IgD-negative memory B cell (primary cell): ENCODE data around the gene NKIRAS2. TPM values are rescaled to one million over a fixed set of nuclear protein-coding genes. Genes with fewer than 3 reads are reported as not detected.
"Not testable (repeated sequence)": the region's sequence is repeated elsewhere in the genome, so short reads cannot be mapped to it uniquely, and the experiment has no call there.

Experiments
- H3K27ac Mint-ChIP-seq, 3 donors: one replicate each; pipeline ENCODE4 v1.8.0; 2020 to 2022; ENCODE audit warnings: mild to moderate bottlenecking in 3 of 3, mixed read lengths in 3 of 3, moderate library complexity in 1 of 3
- H3K27me3 Mint-ChIP-seq: one replicate; pipeline ENCODE4 v1.8.0; 2021; ENCODE audit warnings: mixed read lengths
- H3K36me3 Mint-ChIP-seq: one replicate; pipeline ENCODE4 v1.8.0; 2020; ENCODE audit warnings: mild to moderate bottlenecking, mixed read lengths
- H3K4me1 Mint-ChIP-seq, 3 donors: one replicate each; pipeline ENCODE4 v1.8.0; 2020 to 2022; ENCODE audit warnings: mixed read lengths in 3 of 3, mild to moderate bottlenecking in 1 of 3
- H3K4me3 Mint-ChIP-seq, 4 donors: one replicate each; pipeline ENCODE4 v1.8.0; 2020 to 2022; ENCODE audit warnings: mild to moderate bottlenecking in 4 of 4, mixed read lengths in 4 of 4, moderate library complexity in 3 of 4
- H3K9me3 Mint-ChIP-seq, 3 donors: one replicate each; pipeline ENCODE4 v1.8.0; 2020 to 2021; ENCODE audit warnings: mixed read lengths in 3 of 3, mild to moderate bottlenecking in 1 of 3
- polyA plus RNA-seq: library from polyadenylated mRNA; unstranded; fragments of 300-500 nt; fragmentation: Illumina TruSeq; gene quantifications from one replicate; pipeline ENCODE4 v1.2.3, GENCODE V29; 2021

Gene NKIRAS2
- polyA plus RNA-seq, 1 donor from 2014 or later = 30.7 TPM

DNA sequence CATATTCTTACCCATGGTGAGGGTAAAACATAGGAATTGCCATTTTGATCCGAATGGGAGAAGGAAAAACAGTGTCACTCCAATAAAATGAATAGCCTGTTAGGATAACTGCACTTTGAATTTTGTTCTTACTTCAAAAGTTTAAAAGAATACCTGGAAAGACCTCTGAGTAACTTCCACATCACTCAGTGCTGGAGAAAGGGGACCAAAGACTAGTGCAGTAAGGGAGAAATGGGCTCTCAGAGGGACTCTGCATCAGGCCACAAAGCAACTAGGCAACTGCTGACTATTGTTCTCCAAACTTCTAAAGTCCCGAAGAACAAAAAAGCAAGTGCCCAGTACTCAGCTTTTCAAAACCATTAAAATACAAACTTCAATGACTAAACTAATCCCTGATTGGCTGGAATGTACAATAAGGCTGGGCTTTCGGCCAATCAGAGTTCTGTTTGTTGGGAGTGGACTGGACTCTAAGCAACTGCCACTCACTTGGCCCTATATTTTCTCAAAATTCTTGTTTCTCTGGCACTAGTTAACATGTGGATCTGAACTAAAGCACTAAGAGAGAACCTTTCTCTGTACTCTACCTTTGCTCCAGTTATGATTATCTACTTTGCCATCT is 8.9 kb upstream of the NKIRAS2 start:
- Mint-ChIP-seq H3K4me3 (peak overlapping the region in 1 of 4 donors; percentile 80), H3K4me1 (peaks cover 30 to 44% (median 43%) of the 10 kb centered on the region in 3 donors), H3K27ac (peak overlapping the region in 1 of 3 donors; percentile 65), H3K36me3 (peaks cover 4% of the 10 kb centered on the region), H3K27me3 (no peaks in the 10 kb centered on the region), H3K9me3 (no peaks in the 10 kb centered on the region)

DNA sequence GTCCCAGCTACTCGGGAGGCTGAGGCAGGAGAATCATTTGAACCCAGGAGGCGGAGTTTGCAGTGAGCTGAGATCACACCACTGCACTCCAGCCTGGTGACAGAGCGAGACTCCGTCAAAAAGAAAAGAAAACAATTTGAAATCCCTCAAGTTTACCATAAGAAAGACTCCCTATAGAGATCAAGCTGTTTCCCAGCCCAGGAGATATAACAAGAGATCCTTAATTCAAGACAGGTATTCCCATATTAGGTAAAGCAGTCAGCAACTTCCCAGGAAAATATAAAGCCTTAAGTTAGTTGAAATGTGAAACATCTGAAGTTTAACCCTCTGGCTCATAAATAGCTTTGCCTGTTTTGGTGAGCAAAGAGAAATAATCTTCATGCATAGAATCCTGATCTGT is 7.5 kb upstream of the NKIRAS2 start:
- peak overlapping the region in 1 of 4 donors; percentile 80 for H3K4me3 Mint-ChIP-seq
- not testable (repeated sequence) for H3K27me3 Mint-ChIP-seq, H3K9me3 Mint-ChIP-seq, H3K36me3 Mint-ChIP-seq, H3K27ac Mint-ChIP-seq
- H3K4me1 Mint-ChIP-seq = peaks cover 35 to 47% (median 47%) of the 10 kb centered on the region in 3 donors

DNA sequence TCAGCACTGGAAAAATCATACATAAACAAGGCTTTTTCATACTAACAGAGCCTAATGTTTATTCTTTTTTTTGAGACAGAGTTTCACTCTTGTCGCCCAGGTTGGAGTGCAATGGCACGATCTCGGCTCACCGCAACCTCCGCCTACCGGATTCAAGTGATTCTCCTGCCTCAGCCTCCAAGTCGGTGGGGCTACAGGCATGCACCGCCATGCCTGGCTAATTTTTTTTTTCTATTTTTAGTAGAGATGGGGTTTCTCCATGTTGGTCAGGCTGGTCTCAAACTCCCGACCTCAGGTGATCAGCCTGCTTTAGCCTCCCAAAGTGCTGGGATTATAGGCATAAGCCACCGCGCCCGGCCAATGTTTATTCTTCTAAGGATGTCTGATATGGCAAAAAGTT is 6.2 kb upstream of the NKIRAS2 start:
- not testable (repeated sequence) for H3K9me3 Mint-ChIP-seq, H3K36me3 Mint-ChIP-seq, H3K27me3 Mint-ChIP-seq
- H3K27ac Mint-ChIP-seq = peak overlapping the region in 2 of 3 donors; percentile 3 to 53
- peak overlapping the region in 2 of 4 donors; percentile 34 to 54 for H3K4me3 Mint-ChIP-seq
- H3K4me1 Mint-ChIP-seq = peaks cover 43 to 57% (median 52%) of the 10 kb centered on the region in 3 donors

GRCh38 chr17:42016411-42016831 is 3.5 kb upstream of the NKIRAS2 start:
- Mint-ChIP-seq H3K36me3 (peaks cover 6% of the 10 kb centered on the region), H3K9me3 (no peaks in the 10 kb centered on the region), H3K27me3 (no peaks in the 10 kb centered on the region), H3K4me3 (peak overlapping the region; percentile 95 to 99 (median 99)), H3K27ac (peak overlapping the region; percentile 93 to 99 (median 99)), H3K4me1 (peaks cover 46 to 56% (median 52%) of the 10 kb centered on the region in 3 donors)

DNA sequence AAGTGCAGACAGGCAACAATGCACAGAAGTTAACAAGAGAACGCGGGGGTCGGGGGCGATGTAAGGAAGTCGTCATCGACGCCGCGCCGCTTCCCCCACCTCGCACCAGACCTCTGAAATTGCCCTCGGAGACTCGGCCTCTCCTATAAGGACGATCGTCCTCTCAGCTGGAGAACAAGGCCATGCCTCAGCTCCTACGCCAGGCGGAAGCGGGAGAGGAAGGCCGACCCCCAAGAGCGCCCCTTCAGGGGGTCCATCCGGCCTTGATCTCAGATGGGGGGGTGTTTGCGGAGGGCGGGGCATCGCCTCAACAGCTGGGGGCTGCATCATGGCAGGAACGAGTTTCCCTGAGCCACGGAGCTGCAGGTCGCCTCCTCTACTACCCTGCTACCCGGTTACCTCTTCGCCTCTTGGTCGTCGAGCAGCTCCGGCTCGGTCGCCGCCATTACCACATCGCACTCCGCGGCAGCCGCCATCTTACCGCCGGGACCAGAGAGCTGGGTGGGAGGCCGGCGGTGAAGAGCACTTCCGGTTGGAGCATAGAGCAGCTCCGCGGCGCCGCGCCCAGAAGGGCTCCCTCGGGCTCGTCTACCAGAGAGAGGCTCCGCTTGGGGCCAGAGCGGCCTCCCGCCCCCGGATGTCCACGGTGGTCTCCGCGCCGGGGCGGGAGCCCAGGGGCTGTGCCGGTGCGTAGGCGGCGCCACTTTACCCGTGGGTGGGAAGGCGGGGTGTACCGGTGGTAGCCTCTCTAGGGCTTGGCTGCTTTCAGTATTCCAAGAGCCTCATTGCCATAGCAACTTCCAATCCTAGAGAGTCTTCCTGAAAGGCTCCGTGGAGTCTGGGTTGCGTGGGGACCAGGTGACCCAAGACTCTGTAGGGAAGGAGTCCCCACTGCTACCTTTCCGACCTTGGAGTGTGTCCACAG is 2.7 kb upstream of the NKIRAS2 start, which contains the start of gene DNAJC7:
TSS of gene DNAJC7 (minus strand) at position 499 of the 925 bp plus-strand sequence. CDS start at position 476, 23 bp downstream.
- peak within 1 kb of the TSS; percentile 93 to 99 (median 99) for H3K27ac Mint-ChIP-seq
- peaks cover 2% of the 10 kb centered on the region for H3K36me3 Mint-ChIP-seq
- no peaks in the 10 kb centered on the region for H3K9me3 Mint-ChIP-seq
- H3K4me3 Mint-ChIP-seq = peak within 1 kb of the TSS; percentile 95 to 99 (median 99)
- H3K4me1 Mint-ChIP-seq = peaks cover 39 to 52% (median 50%) of the 10 kb centered on the region in 3 donors
- no peaks in the 10 kb centered on the region for H3K27me3 Mint-ChIP-seq

- peak overlapping the region; percentile 93 to 99 (median 99) for H3K27ac Mint-ChIP-seq
- H3K4me3 Mint-ChIP-seq = peak overlapping the region; percentile 95 to 99 (median 99)
- peaks cover 3% of the 10 kb centered on the region for H3K36me3 Mint-ChIP-seq
- no peaks in the 10 kb centered on the region for H3K9me3 Mint-ChIP-seq
- H3K27me3 Mint-ChIP-seq = no peaks in the 10 kb centered on the region
- H3K4me1 Mint-ChIP-seq = peaks cover 39 to 49% (median 47%) of the 10 kb centered on the region in 3 donors
Observed at GRCh38 chr17:42017866-42018200, 2.1 kb upstream of the NKIRAS2 start.

DNA sequence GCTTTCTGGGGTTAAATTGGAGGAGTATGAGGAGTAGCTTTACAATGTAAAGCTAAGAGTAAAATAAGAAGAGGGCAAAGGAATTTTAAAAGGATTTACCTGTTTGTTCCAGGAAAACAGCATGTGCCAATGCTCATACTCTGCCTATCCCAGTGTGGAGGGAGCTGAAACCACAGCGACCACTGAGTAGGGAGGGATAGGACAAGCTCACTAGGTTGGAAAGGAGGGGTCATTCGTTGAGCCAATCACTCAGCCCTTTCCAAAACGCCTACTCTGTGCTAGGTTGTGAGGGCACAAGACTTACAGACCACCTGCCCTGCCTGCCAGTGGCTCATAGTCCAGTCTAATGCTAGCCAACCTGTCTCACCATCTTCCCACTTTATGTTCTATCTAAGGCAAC is 1.6 kb upstream of the NKIRAS2 start:
- peaks cover 3% of the 10 kb centered on the region for H3K36me3 Mint-ChIP-seq
- H3K27me3 Mint-ChIP-seq = no peaks in the 10 kb centered on the region
- peak overlapping the region in 2 of 3 donors; percentile 93 to 99 for H3K27ac Mint-ChIP-seq
- peaks cover 39 to 46% (median 44%) of the 10 kb centered on the region in 3 donors for H3K4me1 Mint-ChIP-seq
- no peaks in the 10 kb centered on the region for H3K9me3 Mint-ChIP-seq
- peak overlapping the region; percentile 95 to 99 (median 99) for H3K4me3 Mint-ChIP-seq

- peak overlapping the region in 2 of 3 donors; percentile 93 to 99 for H3K27ac Mint-ChIP-seq
- no peaks in the 10 kb centered on the region for H3K27me3 Mint-ChIP-seq
- peaks cover 3% of the 10 kb centered on the region for H3K36me3 Mint-ChIP-seq
- H3K4me1 Mint-ChIP-seq = peaks cover 39 to 43% (median 40%) of the 10 kb centered on the region in 3 donors
- no peaks in the 10 kb centered on the region for H3K9me3 Mint-ChIP-seq
- peak overlapping the region; percentile 6 to 99 (median 90) for H3K4me3 Mint-ChIP-seq
Observed at GRCh38 chr17:42018988-42019387, 902 bp upstream of the NKIRAS2 start.

GRCh38 chr17:42020845-42021244 is 955 bp downstream of the NKIRAS2 start:
- Mint-ChIP-seq H3K27ac (peak overlapping the region in 1 of 3 donors; percentile 86), H3K4me1 (peaks cover 36 to 43% (median 42%) of the 10 kb centered on the region in 3 donors), H3K4me3 (peak overlapping the region; percentile 73 to 95 (median 82))
- H3K27me3 Mint-ChIP-seq, H3K9me3 Mint-ChIP-seq, H3K36me3 Mint-ChIP-seq: not testable (repeated sequence)

DNA sequence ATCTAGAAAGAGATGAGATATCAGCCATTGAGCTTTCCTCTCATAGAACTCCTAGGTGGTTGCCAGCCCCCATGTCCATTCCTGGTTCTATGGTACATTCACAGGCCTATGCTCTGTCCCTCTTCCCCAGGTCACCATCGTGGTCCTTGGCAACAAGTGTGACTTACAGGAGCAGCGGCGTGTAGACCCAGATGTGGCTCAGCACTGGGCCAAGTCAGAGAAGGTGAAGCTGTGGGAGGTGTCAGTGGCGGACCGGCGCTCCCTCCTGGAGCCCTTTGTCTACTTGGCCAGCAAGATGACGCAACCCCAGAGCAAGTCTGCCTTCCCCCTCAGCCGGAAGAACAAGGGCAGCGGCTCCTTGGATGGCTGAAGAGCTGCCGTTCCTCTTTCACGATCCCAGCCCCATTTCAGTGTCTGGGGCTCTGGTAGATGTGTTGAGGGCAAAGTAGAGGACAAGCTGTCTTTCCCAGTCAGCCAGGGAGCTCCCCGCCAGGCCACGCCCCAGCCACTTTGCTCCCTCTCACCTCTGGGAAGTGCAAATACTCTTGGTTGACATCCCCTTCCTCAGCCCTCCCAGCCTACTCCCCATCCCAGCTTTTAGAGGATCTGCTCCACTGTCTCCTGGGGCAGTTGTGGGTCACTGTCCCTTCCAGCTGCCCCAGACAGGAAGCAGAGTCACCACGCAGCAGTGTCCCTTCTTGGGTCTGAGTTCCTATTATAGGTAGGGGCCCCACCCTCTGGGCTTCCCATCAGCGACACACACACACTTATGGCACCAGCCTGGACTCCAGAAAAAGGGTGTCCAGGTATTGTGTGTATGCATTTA is 3.8 kb downstream of the NKIRAS2 start:
- no peak overlapping the region for H3K27ac Mint-ChIP-seq
- no peaks in the 10 kb centered on the region for H3K9me3 Mint-ChIP-seq
- H3K4me1 Mint-ChIP-seq = peaks cover 22 to 27% (median 25%) of the 10 kb centered on the region in 3 donors
- H3K27me3 Mint-ChIP-seq = no peaks in the 10 kb centered on the region
- H3K36me3 Mint-ChIP-seq = peaks cover 1% of the 10 kb centered on the region
- peak overlapping the region in 2 of 4 donors; percentile 25 to 95 for H3K4me3 Mint-ChIP-seq

DNA sequence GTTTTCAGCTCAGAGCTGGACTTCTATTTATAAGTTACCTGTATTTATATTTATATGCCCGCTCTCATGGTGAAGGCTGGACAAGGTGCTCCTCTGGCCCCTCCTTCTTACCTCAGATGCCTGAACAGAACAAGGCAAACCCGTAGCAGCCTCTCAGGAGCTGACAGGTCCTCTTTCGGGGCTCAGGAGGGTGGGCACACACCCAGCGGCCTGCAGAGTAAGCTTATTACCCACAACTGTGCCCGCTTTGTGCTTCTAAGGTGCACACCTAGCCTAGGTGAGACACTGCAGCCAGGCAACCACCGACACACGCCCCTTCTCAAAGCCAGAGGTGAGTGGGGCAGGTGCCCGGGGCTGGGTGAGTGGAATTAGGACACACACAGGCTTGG is 5.3 kb downstream of the NKIRAS2 start:
- Mint-ChIP-seq H3K27me3 (no peaks in the 10 kb centered on the region), H3K4me1 (peaks cover 18 to 22% (median 19%) of the 10 kb centered on the region in 3 donors), H3K36me3 (peaks cover 3% of the 10 kb centered on the region), H3K9me3 (no peaks in the 10 kb centered on the region), H3K27ac (peak overlapping the region in 2 of 3 donors; percentile 78 to 92), H3K4me3 (peak overlapping the region in 3 of 4 donors; percentile 79 to 82 (median 79))

- Mint-ChIP-seq H3K9me3 (no peaks in the 10 kb centered on the region), H3K27ac (peak overlapping the region in 1 of 3 donors; percentile 5), H3K27me3 (no peaks in the 10 kb centered on the region), H3K4me3 (no peak overlapping the region), H3K4me1 (peaks cover 13 to 17% (median 13%) of the 10 kb centered on the region in 3 donors), H3K36me3 (peaks cover 3% of the 10 kb centered on the region)
Observed at GRCh38 chr17:42025936-42026335, 6.0 kb downstream of the NKIRAS2 start.

DNA sequence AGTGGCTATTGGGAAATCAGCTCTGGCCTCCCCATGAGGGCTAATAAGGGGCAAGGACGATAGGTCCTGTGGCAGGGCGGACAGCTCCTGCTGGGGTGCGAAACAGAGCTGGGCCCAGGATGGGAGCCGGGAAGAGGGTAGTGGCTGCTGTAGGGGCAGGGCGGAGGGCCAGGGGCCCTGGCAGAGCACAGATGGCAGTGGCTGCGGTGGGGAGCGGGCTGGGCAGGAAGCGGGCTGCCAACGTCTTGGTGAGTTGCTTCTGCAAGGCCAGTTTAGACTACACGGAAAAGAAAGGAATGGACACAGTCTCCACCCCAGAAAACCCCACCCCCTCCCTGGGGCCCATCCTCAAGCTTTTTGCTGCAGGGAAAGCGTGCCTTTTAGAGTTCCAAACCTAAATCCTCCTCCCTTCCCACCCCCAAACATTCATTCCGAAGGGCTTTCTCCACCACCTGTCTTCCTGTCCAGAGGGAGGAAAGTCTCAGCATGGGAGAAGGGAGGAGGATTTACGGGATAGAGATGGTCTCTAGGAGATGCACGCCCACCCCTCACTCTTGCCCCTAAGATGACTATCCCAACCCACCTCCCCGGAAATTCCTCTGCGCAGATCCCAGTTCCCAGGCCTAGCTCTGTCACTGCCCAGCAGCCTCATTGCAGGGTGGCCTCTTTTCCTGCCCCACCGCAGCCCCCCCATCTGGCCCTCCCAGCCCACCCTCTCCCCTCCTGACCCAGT is 7.1 kb downstream of the NKIRAS2 start:
- Mint-ChIP-seq H3K9me3 (no peaks in the 10 kb centered on the region), H3K27me3 (no peaks in the 10 kb centered on the region), H3K36me3 (peaks cover 3% of the 10 kb centered on the region), H3K4me3 (no peak overlapping the region), H3K27ac (no peak overlapping the region), H3K4me1 (peaks cover 6 to 9% (median 7%) of the 10 kb centered on the region in 3 donors)

DNA sequence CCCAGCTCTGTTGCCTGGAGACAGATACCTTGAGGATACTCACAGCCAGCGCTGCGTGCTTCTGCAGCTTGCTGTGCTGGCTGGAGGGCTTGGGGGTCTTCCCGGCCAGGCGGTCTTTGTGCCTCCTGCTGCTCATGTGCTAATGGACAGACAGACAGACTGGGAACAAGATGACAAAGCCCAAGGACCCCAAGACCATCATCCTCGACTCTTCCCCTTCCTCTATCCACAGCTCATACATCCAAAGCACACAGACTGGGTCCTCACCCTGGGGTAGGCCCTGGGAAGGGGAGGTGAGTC is 7.7 kb downstream of the NKIRAS2 start:
- Mint-ChIP-seq H3K4me3 (no peak overlapping the region), H3K27ac (no peak overlapping the region), H3K9me3 (no peaks in the 10 kb centered on the region)

More for the DNA sequence above, 7.7 kb downstream of the NKIRAS2 start:
- Mint-ChIP-seq H3K27me3 (no peaks in the 10 kb centered on the region), H3K36me3 (peaks cover 2% of the 10 kb centered on the region), H3K4me1 (peaks cover 5 to 6% (median 6%) of the 10 kb centered on the region in 3 donors)
